Erythroblast (primary cell): ENCODE data around the gene UBAC2.

Experiments
- GATA1 ChIP-seq: IDR thresholded peaks from 2 replicates; pipeline ENCODE4 v1.6.1; 2011; ENCODE audit warnings: low read depth, mild to moderate bottlenecking, control low read depth, low read length, moderate library complexity
- POLR2A ChIP-seq: IDR thresholded peaks from 2 replicates; pipeline ENCODE4 v1.6.1; 2011; ENCODE audit warnings: mild to moderate bottlenecking, low read length

- no peak for TF ChIP-seq POLR2A
- no peak for TF ChIP-seq GATA1
Observed at GRCh38 chr13:99277629-99278028, 77.0 kb downstream of the UBAC2 start.
